ENCODE measurements around the gene TIMP3.

DNA sequence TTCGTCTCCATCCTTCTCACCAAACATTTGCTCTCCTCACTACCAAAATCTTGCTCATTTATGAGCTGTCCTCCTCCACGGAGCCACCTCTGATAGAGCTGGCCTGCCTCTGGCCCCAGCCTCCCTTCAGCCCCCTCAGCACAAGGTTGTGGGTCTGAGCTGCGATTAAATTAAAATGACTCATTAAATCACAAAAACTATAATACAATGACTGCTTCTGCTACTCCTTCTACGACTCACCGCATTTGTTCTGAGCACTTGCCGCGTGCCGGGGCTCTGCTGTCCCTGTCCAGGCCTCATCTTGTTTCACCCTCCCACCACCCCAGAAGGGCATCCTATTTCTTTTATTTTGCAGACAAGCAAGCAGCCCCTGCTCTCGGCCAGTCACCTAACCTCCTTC is 49.2 kb upstream of the TIMP3 start:
- TF ChIP-seq EZH2 (IDR thresholded peaks at IDR 0.05; ENCODE audit: borderline replicate concordance, insufficient read depth, low read length, poor library complexity, severe bottlenecking) = no peak
- TF ChIP-seq, protein P1, sequence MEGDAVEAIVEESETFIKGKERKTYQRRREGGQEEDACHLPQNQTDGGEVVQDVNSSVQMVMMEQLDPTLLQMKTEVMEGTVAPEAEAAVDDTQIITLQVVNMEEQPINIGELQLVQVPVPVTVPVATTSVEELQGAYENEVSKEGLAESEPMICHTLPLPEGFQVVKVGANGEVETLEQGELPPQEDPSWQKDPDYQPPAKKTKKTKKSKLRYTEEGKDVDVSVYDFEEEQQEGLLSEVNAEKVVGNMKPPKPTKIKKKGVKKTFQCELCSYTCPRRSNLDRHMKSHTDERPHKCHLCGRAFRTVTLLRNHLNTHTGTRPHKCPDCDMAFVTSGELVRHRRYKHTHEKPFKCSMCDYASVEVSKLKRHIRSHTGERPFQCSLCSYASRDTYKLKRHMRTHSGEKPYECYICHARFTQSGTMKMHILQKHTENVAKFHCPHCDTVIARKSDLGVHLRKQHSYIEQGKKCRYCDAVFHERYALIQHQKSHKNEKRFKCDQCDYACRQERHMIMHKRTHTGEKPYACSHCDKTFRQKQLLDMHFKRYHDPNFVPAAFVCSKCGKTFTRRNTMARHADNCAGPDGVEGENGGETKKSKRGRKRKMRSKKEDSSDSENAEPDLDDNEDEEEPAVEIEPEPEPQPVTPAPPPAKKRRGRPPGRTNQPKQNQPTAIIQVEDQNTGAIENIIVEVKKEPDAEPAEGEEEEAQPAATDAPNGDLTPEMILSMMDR (IDR thresholded peaks at IDR 0.05; ENCODE audit: poor library complexity, severe bottlenecking) = no peak
